Measurements from ENCODE around the gene CXCR6.

DNA sequence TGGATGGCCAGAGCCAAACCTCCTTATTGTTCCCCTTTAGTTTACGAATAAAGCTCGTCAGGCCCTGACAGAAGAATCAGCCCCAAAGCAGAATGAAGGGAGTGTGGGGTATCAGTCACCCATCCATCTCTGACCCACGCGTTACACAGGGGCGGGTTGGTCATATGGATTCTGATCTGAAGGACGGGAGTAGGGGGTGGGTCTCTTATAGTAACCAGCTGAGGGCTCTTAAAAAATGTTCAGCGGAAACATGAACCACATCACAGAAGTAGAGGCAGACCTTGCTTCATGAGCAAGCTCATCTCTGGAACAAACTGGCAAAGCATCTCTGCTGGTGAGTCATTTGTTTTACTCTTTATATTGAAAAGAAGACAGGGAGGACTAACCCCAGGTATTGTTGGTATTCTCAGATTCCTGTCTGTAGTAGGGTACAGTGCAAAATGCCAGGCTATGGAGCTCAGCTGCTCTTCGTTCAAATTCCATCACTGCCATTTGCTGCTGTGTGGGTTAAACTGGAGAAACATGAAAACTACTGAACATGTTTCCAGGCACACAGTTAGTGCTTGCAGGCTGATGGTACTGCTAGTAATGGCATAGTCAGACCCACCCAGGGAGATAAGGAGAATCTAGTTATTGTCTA is at the start of gene CXCR6:
- TF ChIP-seq CTCF (tag by site-specific recombination; IDR thresholded peaks at IDR 0.05) (no peak), ZEB2 (tag by site-specific recombination; IDR thresholded peaks at IDR 0.05) (no peak), YY1 (tag by site-specific recombination; IDR thresholded peaks at IDR 0.05) (no peak)
